8988T (cell line): ENCODE data around the gene MAP1A.
"Not testable (repeated sequence)": the region's sequence is repeated elsewhere in the genome, so short reads cannot be mapped to it uniquely, and the experiment has no call there.

Experiments
- DNase-seq: peaks from one replicate; pipeline ENCODE4 v3.0.0; 2011

MAP1A gene

DNA sequence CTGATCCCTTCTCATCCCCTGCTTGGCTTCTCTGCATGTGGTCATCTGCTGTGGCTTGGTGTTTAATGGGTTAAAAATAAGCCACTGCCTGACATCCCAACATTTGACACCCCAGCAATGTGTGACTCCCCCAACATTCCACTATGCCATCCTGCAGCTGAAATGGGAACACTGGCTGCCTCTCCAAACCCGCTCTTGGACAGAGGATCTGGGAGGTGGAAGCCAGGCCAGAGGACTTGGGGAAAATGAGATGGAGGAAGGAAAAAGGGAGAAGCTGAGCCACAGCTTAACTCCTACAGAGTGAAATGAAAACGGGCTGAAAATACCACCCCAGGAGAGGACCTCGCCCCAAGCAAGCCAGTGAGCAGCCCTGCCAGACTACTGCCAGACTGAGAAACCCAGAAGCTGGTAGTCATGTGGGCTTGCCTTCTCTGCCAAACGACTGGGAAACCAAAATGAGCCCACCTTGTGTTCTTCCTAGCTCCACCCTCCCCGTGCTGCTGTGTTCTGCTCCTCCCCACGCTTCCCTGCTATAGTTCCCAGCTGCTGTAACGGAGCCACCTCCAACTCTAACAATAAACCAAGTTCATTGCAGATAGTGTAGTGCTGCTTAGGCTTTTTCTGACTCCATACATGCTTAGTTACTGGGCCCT is 13.7 kb downstream of the MAP1A start:
- DNase-seq = no peak

DNA sequence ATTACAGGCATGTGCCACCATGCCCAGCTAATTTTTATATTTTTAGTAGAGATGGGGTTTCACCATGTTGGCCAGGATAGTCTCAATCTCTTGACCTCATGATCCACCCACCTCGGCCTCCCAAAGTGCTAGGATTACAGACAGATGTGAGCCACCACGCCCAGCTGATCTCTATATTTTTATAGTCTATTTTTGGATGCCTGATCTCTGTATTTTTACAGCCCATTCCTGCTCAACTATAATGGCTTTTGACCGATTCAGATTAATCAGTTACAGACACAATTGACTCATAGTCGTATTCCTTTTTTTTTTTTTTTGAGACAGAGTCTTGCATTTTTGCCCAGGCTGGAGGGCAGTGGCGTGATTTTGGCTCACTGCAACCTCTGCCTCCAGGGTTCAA is 15.4 kb downstream of the MAP1A start:
- not testable (repeated sequence) for DNase-seq

DNA sequence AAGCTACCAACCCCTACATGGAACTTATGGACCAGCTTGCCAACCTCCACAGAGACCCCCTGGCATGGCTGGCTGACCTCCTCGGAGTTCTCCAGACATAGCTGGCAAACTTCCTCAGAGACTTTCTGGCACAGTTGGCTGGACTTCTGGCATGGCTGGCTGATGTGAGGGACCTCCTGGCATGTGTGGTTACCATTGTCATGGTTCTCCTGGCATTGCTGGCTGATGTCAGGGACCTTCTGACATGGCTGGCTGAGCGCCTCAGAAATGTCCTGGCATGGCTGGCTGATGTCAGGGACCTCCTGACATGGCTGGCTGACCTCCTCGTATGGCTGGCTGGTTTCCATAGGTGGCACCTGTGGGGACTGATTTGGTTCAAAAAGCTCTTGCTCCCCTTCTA is 17.5 kb downstream of the MAP1A start:
- no peak for DNase-seq

DNA sequence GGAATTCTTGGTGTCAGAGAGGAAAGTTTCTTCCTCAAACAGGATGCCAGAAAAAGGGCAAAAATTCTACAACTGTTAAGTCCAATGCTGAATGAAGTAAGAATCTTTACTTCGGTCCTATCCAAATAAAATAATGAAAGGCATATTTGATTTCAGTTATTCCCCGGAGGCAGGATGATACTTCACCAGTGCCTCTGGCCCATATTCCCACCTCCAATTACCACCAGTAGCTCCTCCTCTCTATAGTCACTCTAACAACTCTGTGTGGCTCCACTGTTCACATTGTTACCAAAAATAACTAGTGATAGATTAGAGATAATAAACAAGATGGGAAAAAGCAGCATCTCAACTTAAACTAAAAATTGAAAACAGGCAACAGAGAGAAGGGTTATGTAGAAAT is 20.7 kb downstream of the MAP1A start:
- DNase-seq = no peak

GRCh38 chr15:43541785-43542184 is 24.4 kb downstream of the MAP1A start:
- no peak for DNase-seq

DNA sequence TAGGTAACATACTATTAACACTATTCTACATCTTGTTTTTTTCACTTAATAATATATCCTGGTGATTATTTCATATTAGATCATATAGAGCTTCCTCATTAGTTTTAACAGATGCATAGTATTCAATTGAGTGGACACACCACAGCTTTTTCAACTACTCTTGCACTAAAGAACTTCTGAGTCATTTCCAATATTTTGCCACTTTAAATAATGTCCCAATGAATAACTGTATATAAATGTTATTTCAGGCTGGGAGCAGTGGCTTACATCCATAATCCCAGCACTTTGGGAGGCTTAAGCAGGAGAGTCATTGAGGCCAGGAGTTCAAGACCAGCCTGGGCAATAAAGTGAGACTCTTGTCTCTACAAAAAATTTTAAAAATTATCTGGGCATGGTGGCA is 26.9 kb downstream of the MAP1A start:
- DNase-seq = no peak

DNA sequence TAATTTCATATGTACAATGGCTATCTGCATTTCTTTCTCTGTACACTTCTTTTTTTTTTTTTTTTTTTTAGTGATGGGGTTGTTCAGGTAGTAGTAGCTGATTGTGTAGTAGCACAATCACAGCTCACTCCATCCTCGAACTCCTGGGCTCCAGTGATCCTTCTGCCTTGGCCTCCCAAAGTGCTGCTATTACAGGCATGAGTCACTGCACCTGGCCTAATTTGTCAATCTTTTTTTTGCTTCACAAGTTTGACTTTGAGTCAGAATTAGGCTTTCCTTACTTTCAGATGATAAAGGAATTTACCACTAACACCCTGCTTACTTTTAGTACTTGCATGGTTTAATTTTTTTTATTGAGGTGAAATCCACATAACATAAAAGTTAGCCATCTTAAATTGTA is 28.0 kb downstream of the MAP1A start:
- no peak for DNase-seq

DNA sequence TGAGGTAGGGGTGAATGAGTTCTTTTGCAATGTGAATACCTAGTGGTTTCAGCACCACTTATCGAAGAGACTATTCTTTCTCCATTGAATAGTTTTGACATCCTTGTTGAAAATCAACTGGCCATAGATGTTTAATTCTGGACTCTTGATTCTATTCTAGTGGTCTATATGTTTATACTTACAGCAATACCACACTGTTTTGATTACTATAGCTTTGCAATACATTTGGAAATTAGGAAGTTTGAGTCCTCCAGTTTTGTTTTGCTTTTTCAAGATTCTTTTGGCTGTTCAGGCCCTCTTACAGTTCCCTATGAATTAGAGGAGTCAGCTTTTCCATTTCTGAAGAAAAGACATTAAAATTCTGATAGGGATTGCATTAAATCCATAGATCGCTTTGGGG is 30.1 kb downstream of the MAP1A start:
- DNase-seq = no peak

- DNase-seq = no peak
Observed at GRCh38 chr15:43550527-43551363, 33.3 kb downstream of the MAP1A start.

- DNase-seq = no peak
Observed at GRCh38 chr15:43552256-43552655, 34.8 kb downstream of the MAP1A start.

GRCh38 chr15:43552986-43553385 is 35.6 kb downstream of the MAP1A start:
- no peak for DNase-seq

DNA sequence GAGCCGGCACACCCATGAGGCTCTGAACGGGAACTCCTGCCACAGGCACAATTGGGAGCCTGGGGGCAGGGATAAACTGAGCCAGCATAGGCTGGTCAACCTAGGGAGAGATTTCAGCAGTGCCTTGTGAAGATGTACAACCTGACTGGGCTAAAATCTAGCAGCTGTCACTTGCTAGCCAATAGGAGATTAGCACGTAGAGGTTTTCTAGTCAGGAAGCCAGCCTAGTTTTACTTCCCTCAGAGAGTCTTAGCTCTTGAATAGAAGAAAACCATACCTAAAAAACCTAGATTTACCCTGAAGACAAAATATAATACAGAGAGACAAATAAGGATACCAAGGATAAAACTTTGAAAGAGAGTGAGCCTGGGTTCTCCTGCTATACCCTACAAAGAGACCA is 45.3 kb downstream of the MAP1A start:
- not testable (repeated sequence) for DNase-seq

DNA sequence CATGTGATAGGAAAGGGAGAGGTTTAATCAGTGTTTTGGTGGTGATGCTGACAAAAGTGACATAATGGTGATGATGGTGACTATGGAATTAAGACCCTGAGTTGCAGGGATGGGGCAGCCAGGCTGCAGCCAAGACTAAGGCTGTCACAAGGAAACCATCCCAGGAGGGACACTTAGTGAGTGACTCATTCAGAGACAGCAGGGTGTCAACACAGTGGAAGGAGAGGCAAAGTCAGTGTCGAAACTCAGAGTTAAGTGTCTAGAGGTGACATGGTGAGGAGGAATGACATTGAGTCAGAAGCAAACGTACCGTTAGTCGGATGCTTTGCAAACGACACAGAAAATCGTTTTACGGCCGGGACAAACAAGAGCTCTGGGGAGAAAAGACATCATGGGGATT is 46.4 kb downstream of the MAP1A start:
- not testable (repeated sequence) for DNase-seq

GRCh38 chr15:43566615-43567014 is 49.2 kb downstream of the MAP1A start:
- DNase-seq = not testable (repeated sequence)

DNA sequence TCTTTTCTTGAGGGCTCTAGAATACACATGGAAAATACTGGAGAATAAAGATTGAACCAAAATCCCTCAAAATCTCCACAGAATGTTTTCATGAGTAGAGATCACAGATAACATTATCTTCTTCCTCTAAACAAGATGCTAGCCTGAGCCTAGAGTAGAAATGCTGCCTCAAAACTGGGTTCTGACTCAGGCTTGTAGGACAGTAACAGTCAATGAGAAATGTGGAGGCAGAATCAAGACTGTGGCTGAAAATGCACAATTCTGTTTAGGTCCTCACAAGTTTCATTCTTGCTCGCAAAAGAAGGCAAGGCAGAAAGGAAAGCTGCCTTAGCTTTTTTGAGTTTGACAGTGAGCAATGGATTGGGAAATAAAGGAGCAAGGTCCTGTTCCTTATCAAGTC is 57.2 kb downstream of the MAP1A start:
- DNase-seq = not testable (repeated sequence)
